ENCODE data around the gene EPS8L1. TPM values are rescaled to one million over a fixed set of nuclear protein-coding genes. Genes with fewer than 3 reads are reported as not detected.
A peak's percentile ranks its signal among the peaks of the same experiment; 100 is the strongest.

EPS8L1 gene
- total and polyA plus RNA-seq, 8 donors = 10.2 to 279 (median 17.5) TPM

DNA sequence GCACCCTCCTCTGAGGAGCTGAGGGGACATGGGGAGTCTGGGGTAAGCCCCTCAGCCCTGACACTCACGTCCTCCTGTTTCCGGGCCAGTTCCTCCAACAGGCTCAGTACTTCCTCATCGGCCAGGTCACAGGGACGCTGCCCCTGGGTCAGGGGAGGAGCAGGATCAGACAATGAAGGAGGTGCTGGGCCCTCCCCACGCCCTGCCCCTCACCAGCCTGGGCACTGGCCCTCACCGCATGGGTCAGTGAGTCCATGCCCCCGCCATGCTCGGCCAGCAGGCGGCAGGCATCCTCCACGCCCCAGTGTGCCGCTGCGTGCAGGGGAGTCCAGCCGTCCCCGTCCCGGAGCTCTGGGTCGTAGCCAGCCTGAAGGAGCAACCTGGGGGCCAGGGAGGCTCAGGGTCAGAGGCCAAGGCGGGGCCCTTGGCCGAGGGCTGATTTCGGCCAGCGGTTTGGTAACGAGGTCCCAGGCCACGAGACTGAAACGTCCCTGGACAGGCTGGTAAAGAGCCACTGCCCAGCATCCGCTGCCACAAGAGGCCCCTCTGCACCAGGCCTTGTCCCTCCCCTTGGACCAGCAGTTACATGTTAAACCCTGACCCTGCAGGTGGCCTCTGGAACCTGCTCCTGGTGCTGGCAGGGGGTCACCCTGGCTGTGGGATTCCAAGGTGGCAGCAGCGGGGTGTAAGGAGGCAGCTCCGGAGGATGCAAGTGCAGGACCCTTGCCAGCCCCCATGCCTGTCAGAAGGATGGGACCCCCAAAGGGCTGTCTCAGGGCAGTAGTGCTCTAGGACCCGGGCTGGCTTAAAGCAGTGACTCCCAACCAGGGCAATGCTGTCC is 23.3 kb downstream of the EPS8L1 start:
- TF ChIP-seq, protein P1, sequence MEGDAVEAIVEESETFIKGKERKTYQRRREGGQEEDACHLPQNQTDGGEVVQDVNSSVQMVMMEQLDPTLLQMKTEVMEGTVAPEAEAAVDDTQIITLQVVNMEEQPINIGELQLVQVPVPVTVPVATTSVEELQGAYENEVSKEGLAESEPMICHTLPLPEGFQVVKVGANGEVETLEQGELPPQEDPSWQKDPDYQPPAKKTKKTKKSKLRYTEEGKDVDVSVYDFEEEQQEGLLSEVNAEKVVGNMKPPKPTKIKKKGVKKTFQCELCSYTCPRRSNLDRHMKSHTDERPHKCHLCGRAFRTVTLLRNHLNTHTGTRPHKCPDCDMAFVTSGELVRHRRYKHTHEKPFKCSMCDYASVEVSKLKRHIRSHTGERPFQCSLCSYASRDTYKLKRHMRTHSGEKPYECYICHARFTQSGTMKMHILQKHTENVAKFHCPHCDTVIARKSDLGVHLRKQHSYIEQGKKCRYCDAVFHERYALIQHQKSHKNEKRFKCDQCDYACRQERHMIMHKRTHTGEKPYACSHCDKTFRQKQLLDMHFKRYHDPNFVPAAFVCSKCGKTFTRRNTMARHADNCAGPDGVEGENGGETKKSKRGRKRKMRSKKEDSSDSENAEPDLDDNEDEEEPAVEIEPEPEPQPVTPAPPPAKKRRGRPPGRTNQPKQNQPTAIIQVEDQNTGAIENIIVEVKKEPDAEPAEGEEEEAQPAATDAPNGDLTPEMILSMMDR (IDR thresholded peaks at IDR 0.05) = no peak
- peak in 1 of 4 donors; percentile 59 for ATAC-seq
- H3K27ac ChIP-seq = no peak overlapping the region

DNA sequence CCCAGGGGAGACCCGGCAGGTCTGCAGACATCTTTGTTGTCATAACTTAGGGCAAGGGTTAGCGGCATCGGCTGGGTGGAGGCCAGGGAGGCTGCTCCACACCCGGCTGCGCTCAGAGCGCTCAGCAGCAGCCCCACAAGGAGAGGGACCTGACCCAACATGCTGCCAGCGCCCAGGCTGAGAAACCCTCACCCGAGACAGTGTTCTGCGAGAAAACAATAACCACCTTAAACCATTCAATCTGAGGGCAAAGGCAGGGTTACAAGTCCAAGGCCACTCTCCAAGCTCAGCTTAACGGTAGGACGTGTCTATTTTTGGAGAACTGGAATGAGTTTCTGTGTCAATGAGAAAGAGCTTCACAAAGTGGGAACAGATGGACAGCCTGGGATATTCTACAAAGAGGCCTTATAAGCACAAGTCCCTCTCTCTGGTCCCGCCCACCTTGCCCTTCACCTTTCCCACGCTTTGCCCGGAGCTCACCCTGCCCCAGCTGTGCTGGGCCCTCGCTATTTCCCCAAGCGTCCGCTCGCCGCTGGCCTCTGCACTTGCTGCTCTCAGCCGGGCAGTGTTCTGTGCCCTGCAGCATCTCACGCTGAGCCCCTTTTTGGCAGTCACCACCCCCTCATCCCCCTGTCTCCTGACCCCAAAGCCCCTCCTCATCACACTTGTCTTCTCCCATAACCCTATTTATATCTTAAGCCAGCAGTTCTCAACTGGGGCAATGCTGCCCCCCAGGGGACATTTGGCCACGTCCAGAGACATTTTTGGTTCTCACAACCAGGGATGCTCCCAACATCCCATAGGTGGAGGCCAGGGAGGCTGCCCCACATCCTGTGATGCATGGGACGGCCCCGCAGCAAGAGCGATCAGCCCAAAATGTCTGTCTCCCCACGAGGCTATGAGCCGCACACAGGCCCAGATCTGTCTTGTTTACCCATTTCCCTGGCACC is 24.2 kb downstream of the EPS8L1 start:
- TF ChIP-seq, protein P1 (IDR thresholded peaks at IDR 0.05) = no peak
- WGBS, 2 donors = 82 to 83% methylated on average over 27 of the region's 27 CpGs
- FAIRE-seq (no peak), DNase-seq (peak in 2 of 6 donors; percentile 15 to 46), ATAC-seq (peak in 1 of 4 donors; percentile 7)
- H3K36me3 ChIP-seq = peaks cover 0 to 10% (median 4%) of the 10 kb centered on the region in 3 donors
- H3K4me1 ChIP-seq = no peaks in the 10 kb centered on the region
- no peaks in the 10 kb centered on the region for H3K9me3 ChIP-seq
- intact Hi-C loops (cut with DNase I) = no loop called here
- H3K27me3 ChIP-seq = no peaks in the 10 kb centered on the region
- H3K27ac ChIP-seq = no peak overlapping the region
- no peak overlapping the region for H3K4me3 ChIP-seq

More for the DNA sequence above, 23.3 kb downstream of the EPS8L1 start:
- Histone ChIP-seq H3K4me3 (no peak overlapping the region), H3K36me3 (peaks cover 0 to 13% (median 4%) of the 10 kb centered on the region in 3 donors), H3K4me1 (no peaks in the 10 kb centered on the region), H3K27me3 (no peaks in the 10 kb centered on the region), H3K9me3 (no peaks in the 10 kb centered on the region)
- DNase-seq (peak in 2 of 6 donors; percentile 21 to 67), FAIRE-seq (no peak)
- WGBS, 2 donors = 93 to 94% methylated on average over 24 to 27 of the region's 27 CpGs
- intact Hi-C loops (cut with DNase I) = no loop called here

DNA sequence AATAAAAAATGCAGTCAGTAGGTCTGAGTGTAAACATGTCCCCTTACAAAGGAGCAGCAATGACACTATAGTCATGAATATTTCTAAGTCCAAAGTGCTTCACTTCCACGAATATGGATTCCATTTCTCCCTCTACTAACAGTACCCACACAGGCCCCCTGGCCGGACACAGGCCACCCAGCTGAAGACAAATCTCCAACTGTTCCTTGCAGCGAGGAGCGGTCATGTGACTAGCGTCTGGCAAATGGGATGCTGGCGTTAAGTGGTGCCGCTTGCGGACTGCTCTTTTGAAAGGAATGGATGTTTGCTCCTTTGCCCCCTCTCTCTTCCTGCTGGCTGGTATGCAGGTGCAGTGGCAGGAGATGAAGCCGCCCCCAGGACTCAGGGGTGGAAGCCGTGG is 25.6 kb downstream of the EPS8L1 start:
- DNase-seq (peak in 1 of 6 donors; percentile 26), ATAC-seq (no peak), FAIRE-seq (no peak)
- H3K27ac ChIP-seq = no peak overlapping the region
- no peak overlapping the region for H3K4me3 ChIP-seq
- WGBS, 2 donors = 84 to 85% methylated on average over 10 of the region's 10 CpGs
- TF ChIP-seq, protein P1 (IDR thresholded peaks at IDR 0.05) = no peak
- no peaks in the 10 kb centered on the region for H3K9me3 ChIP-seq
- no peaks in the 10 kb centered on the region for H3K4me1 ChIP-seq
- peaks cover 0 to 6% (median 4%) of the 10 kb centered on the region in 3 donors for H3K36me3 ChIP-seq
- intact Hi-C loops (cut with DNase I) = no loop called here
- H3K27me3 ChIP-seq = no peaks in the 10 kb centered on the region

DNA sequence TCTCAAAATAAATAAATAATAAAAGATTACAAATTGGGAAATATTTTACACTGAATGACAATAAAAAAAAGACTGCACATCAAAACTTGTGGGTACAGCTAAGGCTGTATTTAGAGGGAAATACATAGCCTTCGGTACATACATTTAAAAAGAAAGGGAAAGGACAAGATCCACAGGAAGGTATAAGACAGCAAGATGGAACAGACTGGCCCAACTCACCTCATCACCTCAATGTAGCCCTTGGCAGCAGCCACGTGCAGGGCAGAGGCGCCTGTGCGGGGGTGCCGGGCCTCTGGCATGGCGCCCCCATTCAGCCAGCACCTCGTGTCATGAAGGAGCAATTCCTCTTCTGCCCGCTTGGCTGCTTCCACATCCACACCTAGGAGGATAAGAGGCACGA is 27.5 kb downstream of the EPS8L1 start:
- ATAC-seq = no peak

More for the DNA sequence above, 27.5 kb downstream of the EPS8L1 start:
- H3K36me3 ChIP-seq = peaks cover 0 to 6% (median 4%) of the 10 kb centered on the region in 3 donors
- DNase-seq (peak in 1 of 6 donors; percentile 20), FAIRE-seq (no peak)
- no peaks in the 10 kb centered on the region for H3K27me3 ChIP-seq
- TF ChIP-seq, protein P1 (IDR thresholded peaks at IDR 0.05) = no peak
- no peaks in the 10 kb centered on the region for H3K9me3 ChIP-seq
- intact Hi-C loops (cut with DNase I) = no loop called here
- H3K27ac ChIP-seq = no peak overlapping the region
- no peak overlapping the region for H3K4me3 ChIP-seq
- no peaks in the 10 kb centered on the region for H3K4me1 ChIP-seq
- 98 to 99% methylated on average over 9 of the region's 9 CpGs for WGBS, 2 donors
